VCaP (cell line): ENCODE measurements around the gene PLXNC1.

Experiments used
- H3K27ac ChIP-seq: fragments of 450-650 bp; 2 replicates; pipeline ENCODE4 v1.5.1; 2017
- CTCF ChIP-seq: fragments of 450-650 bp; conservative IDR thresholded peaks from 2 replicates; pipeline ENCODE4 v1.5.1; 2017; ENCODE audit warnings: mild to moderate bottlenecking, moderate library complexity

PLXNC1 gene

GRCh38 chr12:94170690-94171594 is 22.6 kb downstream of the PLXNC1 start:
- no peak overlapping the region for H3K27ac ChIP-seq
- no peak for TF ChIP-seq CTCF

DNA sequence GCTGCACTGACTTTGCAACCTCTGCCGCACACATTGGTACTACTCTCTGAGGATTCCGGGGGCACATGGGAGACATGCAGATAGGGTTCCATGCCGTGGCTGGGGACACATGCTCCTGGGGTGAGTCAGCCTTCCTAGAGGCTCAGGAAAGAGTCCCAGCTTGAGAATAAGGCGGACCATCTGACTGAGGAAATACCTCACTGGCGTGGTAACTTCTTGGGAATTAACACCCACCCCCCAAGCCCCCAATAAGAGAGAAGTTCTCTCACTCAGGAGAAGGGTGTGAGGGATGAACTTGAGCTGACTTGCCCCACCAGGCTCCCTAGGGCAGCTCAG is 23.2 kb downstream of the PLXNC1 start:
- no peak for TF ChIP-seq CTCF
- H3K27ac ChIP-seq = no peak overlapping the region

DNA sequence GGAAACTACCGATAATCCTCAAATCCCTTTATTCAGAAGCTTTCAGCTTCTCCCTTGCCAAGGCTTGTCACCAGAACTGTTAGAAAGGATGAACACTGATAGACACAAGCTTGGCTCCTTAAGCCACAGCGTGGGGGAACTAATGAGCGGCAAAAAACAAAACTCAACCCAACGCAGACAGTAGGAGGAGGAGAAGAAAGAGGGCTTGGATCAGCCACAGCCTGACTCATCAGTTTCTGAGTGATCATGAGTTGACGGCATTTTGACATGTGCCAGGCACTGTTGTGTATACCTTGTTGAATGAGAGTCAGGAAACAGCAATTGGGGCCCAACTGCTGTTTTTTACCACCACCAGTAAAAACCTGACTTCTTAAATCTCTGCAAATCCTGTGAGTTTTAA is 23.7 kb downstream of the PLXNC1 start:
- TF ChIP-seq CTCF = no peak

DNA sequence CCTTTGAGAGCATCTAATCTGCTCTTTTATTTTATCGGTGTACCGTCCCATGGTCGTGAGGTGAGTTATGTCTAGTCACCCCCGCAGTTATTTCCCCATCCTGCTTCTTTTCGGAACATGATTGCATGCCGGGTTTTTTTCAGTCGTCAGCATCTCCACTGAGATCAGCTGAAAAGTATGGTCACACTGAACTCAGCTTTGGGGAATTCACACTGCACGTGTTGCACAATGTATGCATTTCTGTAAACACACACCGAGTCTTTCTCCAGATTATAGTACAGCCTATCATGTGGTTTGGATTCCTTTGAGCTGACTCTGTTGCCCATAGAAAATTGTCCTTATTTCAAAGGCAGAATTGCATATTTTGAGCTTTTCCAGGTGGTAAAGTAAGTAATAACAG is 24.6 kb downstream of the PLXNC1 start:
- no peak overlapping the region for H3K27ac ChIP-seq
- TF ChIP-seq CTCF = no peak

More for the DNA sequence above, 23.7 kb downstream of the PLXNC1 start:
- no peak overlapping the region for H3K27ac ChIP-seq

- TF ChIP-seq CTCF = no peak
- no peak overlapping the region for H3K27ac ChIP-seq
Observed at GRCh38 chr12:94173660-94174265, 25.4 kb downstream of the PLXNC1 start.

GRCh38 chr12:94174576-94174975 is 26.2 kb downstream of the PLXNC1 start:
- no peak for TF ChIP-seq CTCF
- no peak overlapping the region for H3K27ac ChIP-seq

GRCh38 chr12:94175763-94176668 is 27.6 kb downstream of the PLXNC1 start:
- no peak for TF ChIP-seq CTCF
- no peak overlapping the region for H3K27ac ChIP-seq
